C4-2B (cell line): ENCODE results near the gene TMEM135.

Experiments used
- CTCF ChIP-seq: fragments of 450-650 bp; conservative IDR thresholded peaks from 2 replicates; pipeline ENCODE4 v1.5.1; 2017; ENCODE audit warnings: mild to moderate bottlenecking
- ZFX ChIP-seq: fragments of 450-650 bp; IDR thresholded peaks from 2 replicates; pipeline ENCODE4 v1.6.1; 2017

- no peak for TF ChIP-seq CTCF
- TF ChIP-seq ZFX = no peak
These were observed 279.7 kb downstream of the TMEM135 start for GRCh38 chr11:87317441-87317840.
